HEK293 (cell line): Measurements from ENCODE around the gene ZMYM2.
"Not testable (repeated sequence)": the region's sequence is repeated elsewhere in the genome, so short reads cannot be mapped to it uniquely, and the experiment has no call there.

Experiments used
- CTCF ChIA-PET: fragments of 350-600 bp; formaldehyde crosslinking; extraction: SDS; loops from one replicate; lab custom pipeline; 2021; ENCODE audit warnings: antibody characterized with exemption; lab: Yijun Ruan, JAX
- POLR2A ChIA-PET: fragments of 300-600 bp; formaldehyde crosslinking; extraction: SDS; loops from one replicate; lab custom pipeline; 2020; ENCODE audit warnings: antibody characterized with exemption, inconsistent platforms; lab: Yijun Ruan, JAX
- H3K27ac ChIP-seq: fragments of 200-500 bp; sonication (Bioruptor generic); 2 replicates; pipeline ENCODE4 v1.5.1; 2014; ENCODE audit warnings: low read depth, low read length, control low read depth, inconsistent platforms; ENCODE audit errors: extremely low read depth
- H3K36me3 ChIP-seq, 2 experiments: fragments of 200-500 bp in 1 of 2; sonication (Bioruptor generic) in 1 of 2; 1 replicate in 1 of 2; 2 replicates in 1 of 2; pipeline ENCODE4 v1.5.1; 2014 to 2017; ENCODE audit warnings: inconsistent platforms in 2 of 2, low read length in 2 of 2; ENCODE audit not compliant: control insufficient read depth in 2 of 2, insufficient read depth in 1 of 2
- H3K4me1 ChIP-seq: fragments of 200-500 bp; sonication (Bioruptor generic); 2 replicates; pipeline ENCODE4 v1.5.1; 2014; ENCODE audit warnings: mild to moderate bottlenecking, low read length, inconsistent platforms; ENCODE audit not compliant: control insufficient read depth, insufficient read depth
- H3K4me3 ChIP-seq: 2 replicates; pipeline ENCODE4 v1.5.1; 2011; ENCODE audit warnings: low read depth, mild to moderate bottlenecking, control low read depth, low read length, moderate library complexity
- H3K9me3 ChIP-seq: fragments of 200-500 bp; sonication (Bioruptor generic); 2 replicates; pipeline ENCODE4 v1.5.1; 2014; ENCODE audit warnings: low read depth, low read length, inconsistent platforms; ENCODE audit not compliant: control insufficient read depth, insufficient read depth
- BCL11A ChIP-seq: fragments of 450-650 bp; formaldehyde crosslinking; IDR thresholded peaks from 2 replicates; pipeline ENCODE4 v1.5.1; 2016; ENCODE audit warnings: low read depth, missing biosample characterization, missing genetic modification characterization
- HOXC10 ChIP-seq: sonication (generic); formaldehyde crosslinking; IDR thresholded peaks from 2 replicates; pipeline ENCODE4 v1.8.1; 2023; ENCODE audit warnings: mild to moderate bottlenecking, missing genetic modification reagents
- ZFHX2 ChIP-seq: fragments of 450-650 bp; formaldehyde crosslinking; conservative IDR thresholded peaks from 2 replicates; pipeline ENCODE4 v1.5.1; 2016; ENCODE audit warnings: missing biosample characterization, missing genetic modification characterization
- ZIC2 ChIP-seq: fragments of 450-650 bp; formaldehyde crosslinking; IDR thresholded peaks from 2 replicates; pipeline ENCODE4 v1.5.1; 2016; ENCODE audit warnings: missing biosample characterization, missing genetic modification characterization
- ZNF121 ChIP-seq: fragments of 450-650 bp; formaldehyde crosslinking; IDR thresholded peaks from 2 replicates; pipeline ENCODE4 v1.5.1; 2016; ENCODE audit warnings: missing biosample characterization, missing genetic modification characterization
- ZNF133 ChIP-seq: fragments of 450-650 bp; formaldehyde crosslinking; IDR thresholded peaks from 2 replicates; pipeline ENCODE4 v1.5.1; 2016; ENCODE audit warnings: missing biosample characterization, missing genetic modification characterization
- ZNF140 ChIP-seq: fragments of 450-650 bp; formaldehyde crosslinking; IDR thresholded peaks from 2 replicates; pipeline ENCODE4 v1.5.1; 2016; ENCODE audit warnings: missing biosample characterization, missing genetic modification characterization
- ZNF146 ChIP-seq: fragments of 450-650 bp; formaldehyde crosslinking; IDR thresholded peaks from 2 replicates; pipeline ENCODE4 v1.5.1; 2016; ENCODE audit warnings: missing biosample characterization, missing genetic modification characterization
- ZNF155 ChIP-seq: fragments of 450-650 bp; formaldehyde crosslinking; IDR thresholded peaks from 2 replicates; pipeline ENCODE4 v1.5.1; 2016; ENCODE audit warnings: missing biosample characterization, missing genetic modification characterization
- ZNF16 ChIP-seq: fragments of 450-650 bp; formaldehyde crosslinking; IDR thresholded peaks from 2 replicates; pipeline ENCODE4 v1.5.1; 2016; ENCODE audit warnings: low read depth, missing biosample characterization, missing genetic modification characterization
- ZNF433 ChIP-seq: fragments of 450-650 bp; formaldehyde crosslinking; IDR thresholded peaks from 2 replicates; pipeline ENCODE4 v1.5.1; 2016; ENCODE audit warnings: missing biosample characterization, missing genetic modification characterization, low read depth
- TF ChIP-seq, protein P1 (sequence below): fragments of 450-650 bp; formaldehyde crosslinking; IDR thresholded peaks from 2 replicates; pipeline ENCODE4 v1.5.1; 2016; ENCODE audit warnings: missing biosample characterization, missing genetic modification characterization, borderline replicate concordance
- TF ChIP-seq, protein P2 (sequence below): fragments of 450-650 bp; formaldehyde crosslinking; IDR thresholded peaks from 2 replicates; pipeline ENCODE4 v1.5.1; 2016; ENCODE audit warnings: missing biosample characterization, missing genetic modification characterization
- TF ChIP-seq, protein P3 (sequence below): fragments of 450-650 bp; formaldehyde crosslinking; IDR thresholded peaks from 2 replicates; pipeline ENCODE4 v1.5.1; 2016; ENCODE audit warnings: missing biosample characterization, missing genetic modification characterization, borderline replicate concordance
- TF ChIP-seq, protein P4 (sequence below): fragments of 450-650 bp; formaldehyde crosslinking; IDR thresholded peaks from 2 replicates; pipeline ENCODE4 v1.5.1; 2016; ENCODE audit warnings: missing biosample characterization, missing genetic modification characterization

The ZMYM2 gene

DNA sequence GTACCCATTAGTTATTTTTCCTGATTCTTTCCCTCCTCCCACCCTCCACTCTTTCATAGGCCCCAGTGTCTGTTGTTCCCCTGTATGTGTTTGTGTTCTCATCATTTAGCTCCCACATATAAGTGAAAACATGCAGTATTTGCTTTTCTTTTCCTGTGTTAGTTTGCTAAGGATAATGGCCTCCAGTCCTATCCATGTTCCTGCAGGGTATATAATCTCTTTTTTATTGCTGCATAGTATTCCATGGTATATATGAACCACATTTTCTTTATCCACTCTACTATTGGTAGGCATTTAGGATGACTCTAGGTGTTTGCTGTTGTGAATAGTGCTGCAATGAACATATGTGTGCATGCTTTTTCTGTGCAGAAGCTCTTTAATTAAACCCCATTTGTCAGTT is 79.4 kb downstream of the ZMYM2 start (continued):
- TF ChIP-seq, protein P1, sequence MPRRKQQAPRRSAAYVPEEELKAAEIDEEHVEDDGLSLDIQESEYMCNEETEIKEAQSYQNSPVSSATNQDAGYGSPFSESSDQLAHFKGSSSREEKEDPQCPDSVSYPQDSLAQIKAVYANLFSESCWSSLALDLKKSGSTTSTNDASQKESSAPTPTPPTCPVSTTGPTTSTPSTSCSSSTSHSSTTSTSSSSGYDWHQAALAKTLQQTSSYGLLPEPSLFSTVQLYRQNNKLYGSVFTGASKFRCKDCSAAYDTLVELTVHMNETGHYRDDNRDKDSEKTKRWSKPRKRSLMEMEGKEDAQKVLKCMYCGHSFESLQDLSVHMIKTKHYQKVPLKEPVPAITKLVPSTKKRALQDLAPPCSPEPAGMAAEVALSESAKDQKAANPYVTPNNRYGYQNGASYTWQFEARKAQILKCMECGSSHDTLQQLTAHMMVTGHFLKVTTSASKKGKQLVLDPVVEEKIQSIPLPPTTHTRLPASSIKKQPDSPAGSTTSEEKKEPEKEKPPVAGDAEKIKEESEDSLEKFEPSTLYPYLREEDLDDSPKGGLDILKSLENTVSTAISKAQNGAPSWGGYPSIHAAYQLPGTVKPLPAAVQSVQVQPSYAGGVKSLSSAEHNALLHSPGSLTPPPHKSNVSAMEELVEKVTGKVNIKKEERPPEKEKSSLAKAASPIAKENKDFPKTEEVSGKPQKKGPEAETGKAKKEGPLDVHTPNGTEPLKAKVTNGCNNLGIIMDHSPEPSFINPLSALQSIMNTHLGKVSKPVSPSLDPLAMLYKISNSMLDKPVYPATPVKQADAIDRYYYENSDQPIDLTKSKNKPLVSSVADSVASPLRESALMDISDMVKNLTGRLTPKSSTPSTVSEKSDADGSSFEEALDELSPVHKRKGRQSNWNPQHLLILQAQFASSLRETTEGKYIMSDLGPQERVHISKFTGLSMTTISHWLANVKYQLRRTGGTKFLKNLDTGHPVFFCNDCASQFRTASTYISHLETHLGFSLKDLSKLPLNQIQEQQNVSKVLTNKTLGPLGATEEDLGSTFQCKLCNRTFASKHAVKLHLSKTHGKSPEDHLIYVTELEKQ, result no peak
- TF ChIP-seq, protein P2, sequence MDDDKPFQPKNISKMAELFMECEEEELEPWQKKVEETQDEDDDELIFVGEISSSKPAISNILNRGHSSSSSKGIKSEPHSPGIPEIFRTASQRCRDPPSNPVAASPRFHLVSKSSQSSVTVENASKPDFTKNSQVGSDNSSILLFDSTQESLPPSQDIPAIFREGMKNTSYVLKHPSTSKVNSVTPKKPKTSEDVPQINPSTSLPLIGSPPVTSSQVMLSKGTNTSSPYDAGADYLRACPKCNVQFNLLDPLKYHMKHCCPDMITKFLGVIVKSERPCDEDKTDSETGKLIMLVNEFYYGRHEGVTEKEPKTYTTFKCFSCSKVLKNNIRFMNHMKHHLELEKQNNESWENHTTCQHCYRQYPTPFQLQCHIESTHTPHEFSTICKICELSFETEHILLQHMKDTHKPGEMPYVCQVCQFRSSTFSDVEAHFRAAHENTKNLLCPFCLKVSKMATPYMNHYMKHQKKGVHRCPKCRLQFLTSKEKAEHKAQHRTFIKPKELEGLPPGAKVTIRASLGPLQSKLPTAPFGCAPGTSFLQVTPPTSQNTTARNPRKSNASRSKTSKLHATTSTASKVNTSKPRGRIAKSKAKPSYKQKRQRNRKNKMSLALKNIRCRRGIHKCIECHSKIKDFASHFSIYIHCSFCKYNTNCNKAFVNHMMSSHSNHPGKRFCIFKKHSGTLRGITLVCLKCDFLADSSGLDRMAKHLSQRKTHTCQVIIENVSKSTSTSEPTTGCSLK (tag by site-specific recombination), result no peak
- no peak for TF ChIP-seq ZFHX2 (tag by site-specific recombination)
- no peak for TF ChIP-seq ZNF133 (tag by site-specific recombination)
- peak; percentile 74 for TF ChIP-seq ZNF146 (tag by site-specific recombination)

DNA sequence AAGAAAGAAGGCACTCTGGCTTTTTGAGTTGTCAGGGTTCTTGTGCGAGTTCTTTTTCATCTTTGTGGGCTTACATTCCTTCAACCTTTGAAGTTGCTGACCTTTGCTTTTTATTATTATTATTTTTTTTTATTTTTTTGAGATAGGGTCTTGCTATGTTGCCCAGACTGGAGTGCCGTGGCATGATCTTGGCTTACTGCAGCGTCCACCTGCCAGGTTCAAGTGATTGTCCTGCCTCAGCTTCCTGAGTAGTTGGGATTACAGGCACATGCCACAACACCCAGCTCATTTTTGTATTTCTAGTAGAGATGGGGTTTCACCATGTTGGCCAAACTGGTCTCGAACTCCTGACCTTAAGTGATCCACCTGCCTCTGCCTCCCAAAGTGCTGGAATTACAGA is 84.1 kb downstream of the ZMYM2 start:
- CTCF ChIA-PET, result interaction anchor here (0.6 kb wide), 1 partner anchor 159 kb away, joined by 4 read pairs; no protein-coding TSS in a partner anchor
- H3K4me1 ChIP-seq, H3K9me3 ChIP-seq, H3K4me3 ChIP-seq, POLR2A ChIA-PET, H3K27ac ChIP-seq: not testable (repeated sequence)
- H3K36me3 ChIP-seq, result peaks cover 15 to 62% of the 10 kb centered on the region in 2 experiments
- TF ChIP-seq ZNF121 (tag by site-specific recombination), result peak; percentile 72; the same call in 1 of the 2 replicates

DNA sequence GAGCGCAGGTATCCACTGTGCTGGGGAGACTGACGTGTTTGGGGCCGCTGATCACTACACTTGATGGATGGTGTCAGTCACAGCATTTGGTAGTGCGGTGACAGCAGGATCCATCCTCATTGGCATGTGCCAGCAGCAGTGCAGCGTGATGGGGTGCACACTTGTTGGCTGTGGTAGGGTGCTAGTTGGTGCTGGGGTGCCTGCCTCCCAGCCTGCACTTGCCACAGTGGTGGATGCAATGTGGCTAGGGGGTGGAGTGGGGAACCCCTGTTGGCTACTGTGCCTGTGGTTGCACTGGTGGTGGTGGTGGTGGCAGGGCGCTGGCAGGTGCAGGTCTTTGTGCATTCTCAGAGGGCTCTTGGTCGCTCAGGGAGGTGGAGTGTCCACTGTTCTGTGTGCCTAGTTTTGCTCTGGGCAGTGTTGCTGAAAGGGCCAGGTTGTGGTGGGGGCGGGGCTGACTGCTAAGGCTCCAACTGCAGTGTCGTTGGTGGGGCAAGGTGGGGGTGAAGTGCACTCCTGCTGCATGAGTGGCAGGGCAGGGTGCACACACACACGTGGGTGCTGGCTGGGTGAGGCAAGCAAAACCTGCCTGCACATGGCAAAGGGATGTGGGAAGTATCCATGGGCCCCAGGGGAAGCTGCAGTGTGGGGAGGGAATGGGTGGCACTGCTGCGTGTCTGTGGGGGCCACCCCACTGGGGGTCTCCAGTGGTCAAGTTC is 84.8 kb downstream of the ZMYM2 start:
- H3K36me3 ChIP-seq, result peaks cover 9 to 55% of the 10 kb centered on the region in 2 experiments
- no peak overlapping the region for H3K27ac ChIP-seq
- ChIA-PET POLR2A (no interaction called here), CTCF (no interaction called here)
- no peaks in the 10 kb centered on the region for H3K4me1 ChIP-seq
- no peak for TF ChIP-seq ZNF433
- H3K4me3 ChIP-seq, result no peak overlapping the region
- no peaks in the 10 kb centered on the region for H3K9me3 ChIP-seq

DNA sequence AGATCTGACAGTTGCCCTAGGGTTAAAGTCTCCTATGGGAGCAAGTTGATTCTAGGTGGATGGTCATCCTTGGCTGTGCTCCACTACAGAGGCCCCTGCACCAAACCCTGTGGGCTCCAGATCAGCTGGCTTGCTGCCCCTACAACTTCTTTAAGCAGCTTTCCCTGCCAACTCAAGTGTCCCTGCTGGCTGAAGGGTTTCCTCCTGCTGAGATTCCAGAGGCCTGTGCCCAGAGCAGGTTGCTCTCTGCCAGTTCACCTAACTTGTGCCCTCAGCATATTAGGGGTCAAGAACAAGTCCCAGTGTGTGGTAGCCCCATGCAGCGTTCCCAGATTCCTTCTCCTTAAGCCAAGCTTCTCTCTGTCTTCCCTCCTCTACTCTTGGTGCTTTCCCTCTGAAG is 85.6 kb downstream of the ZMYM2 start:
- no peak overlapping the region for H3K27ac ChIP-seq
- POLR2A ChIA-PET, result no interaction called here
- H3K36me3 ChIP-seq, result peaks cover 9 to 57% of the 10 kb centered on the region in 2 experiments
- no peaks in the 10 kb centered on the region for H3K9me3 ChIP-seq
- CTCF ChIA-PET, result no interaction called here
- H3K4me1 ChIP-seq, result no peaks in the 10 kb centered on the region
- H3K4me3 ChIP-seq, result no peak overlapping the region
- no peak for TF ChIP-seq HOXC10 (CRISPR knock-in tag)
- TF ChIP-seq ZIC2 (tag by site-specific recombination), result no peak
- TF ChIP-seq ZNF121 (tag by site-specific recombination), result no peak
- TF ChIP-seq ZNF155 (tag by site-specific recombination), result no peak
- no peak for TF ChIP-seq ZNF140 (tag by site-specific recombination)
- no peak for TF ChIP-seq ZNF16 (tag by site-specific recombination)
- TF ChIP-seq, protein P3, sequence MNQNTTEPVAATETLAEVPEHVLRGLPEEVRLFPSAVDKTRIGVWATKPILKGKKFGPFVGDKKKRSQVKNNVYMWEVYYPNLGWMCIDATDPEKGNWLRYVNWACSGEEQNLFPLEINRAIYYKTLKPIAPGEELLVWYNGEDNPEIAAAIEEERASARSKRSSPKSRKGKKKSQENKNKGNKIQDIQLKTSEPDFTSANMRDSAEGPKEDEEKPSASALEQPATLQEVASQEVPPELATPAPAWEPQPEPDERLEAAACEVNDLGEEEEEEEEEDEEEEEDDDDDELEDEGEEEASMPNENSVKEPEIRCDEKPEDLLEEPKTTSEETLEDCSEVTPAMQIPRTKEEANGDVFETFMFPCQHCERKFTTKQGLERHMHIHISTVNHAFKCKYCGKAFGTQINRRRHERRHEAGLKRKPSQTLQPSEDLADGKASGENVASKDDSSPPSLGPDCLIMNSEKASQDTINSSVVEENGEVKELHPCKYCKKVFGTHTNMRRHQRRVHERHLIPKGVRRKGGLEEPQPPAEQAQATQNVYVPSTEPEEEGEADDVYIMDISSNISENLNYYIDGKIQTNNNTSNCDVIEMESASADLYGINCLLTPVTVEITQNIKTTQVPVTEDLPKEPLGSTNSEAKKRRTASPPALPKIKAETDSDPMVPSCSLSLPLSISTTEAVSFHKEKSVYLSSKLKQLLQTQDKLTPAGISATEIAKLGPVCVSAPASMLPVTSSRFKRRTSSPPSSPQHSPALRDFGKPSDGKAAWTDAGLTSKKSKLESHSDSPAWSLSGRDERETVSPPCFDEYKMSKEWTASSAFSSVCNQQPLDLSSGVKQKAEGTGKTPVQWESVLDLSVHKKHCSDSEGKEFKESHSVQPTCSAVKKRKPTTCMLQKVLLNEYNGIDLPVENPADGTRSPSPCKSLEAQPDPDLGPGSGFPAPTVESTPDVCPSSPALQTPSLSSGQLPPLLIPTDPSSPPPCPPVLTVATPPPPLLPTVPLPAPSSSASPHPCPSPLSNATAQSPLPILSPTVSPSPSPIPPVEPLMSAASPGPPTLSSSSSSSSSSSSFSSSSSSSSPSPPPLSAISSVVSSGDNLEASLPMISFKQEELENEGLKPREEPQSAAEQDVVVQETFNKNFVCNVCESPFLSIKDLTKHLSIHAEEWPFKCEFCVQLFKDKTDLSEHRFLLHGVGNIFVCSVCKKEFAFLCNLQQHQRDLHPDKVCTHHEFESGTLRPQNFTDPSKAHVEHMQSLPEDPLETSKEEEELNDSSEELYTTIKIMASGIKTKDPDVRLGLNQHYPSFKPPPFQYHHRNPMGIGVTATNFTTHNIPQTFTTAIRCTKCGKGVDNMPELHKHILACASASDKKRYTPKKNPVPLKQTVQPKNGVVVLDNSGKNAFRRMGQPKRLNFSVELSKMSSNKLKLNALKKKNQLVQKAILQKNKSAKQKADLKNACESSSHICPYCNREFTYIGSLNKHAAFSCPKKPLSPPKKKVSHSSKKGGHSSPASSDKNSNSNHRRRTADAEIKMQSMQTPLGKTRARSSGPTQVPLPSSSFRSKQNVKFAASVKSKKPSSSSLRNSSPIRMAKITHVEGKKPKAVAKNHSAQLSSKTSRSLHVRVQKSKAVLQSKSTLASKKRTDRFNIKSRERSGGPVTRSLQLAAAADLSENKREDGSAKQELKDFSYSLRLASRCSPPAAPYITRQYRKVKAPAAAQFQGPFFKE (tag by site-specific recombination), result no peak
- TF ChIP-seq, protein P4, sequence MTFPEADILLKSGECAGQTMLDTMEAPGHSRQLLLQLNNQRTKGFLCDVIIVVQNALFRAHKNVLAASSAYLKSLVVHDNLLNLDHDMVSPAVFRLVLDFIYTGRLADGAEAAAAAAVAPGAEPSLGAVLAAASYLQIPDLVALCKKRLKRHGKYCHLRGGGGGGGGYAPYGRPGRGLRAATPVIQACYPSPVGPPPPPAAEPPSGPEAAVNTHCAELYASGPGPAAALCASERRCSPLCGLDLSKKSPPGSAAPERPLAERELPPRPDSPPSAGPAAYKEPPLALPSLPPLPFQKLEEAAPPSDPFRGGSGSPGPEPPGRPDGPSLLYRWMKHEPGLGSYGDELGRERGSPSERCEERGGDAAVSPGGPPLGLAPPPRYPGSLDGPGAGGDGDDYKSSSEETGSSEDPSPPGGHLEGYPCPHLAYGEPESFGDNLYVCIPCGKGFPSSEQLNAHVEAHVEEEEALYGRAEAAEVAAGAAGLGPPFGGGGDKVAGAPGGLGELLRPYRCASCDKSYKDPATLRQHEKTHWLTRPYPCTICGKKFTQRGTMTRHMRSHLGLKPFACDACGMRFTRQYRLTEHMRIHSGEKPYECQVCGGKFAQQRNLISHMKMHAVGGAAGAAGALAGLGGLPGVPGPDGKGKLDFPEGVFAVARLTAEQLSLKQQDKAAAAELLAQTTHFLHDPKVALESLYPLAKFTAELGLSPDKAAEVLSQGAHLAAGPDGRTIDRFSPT (tag by site-specific recombination), result no peak
- TF ChIP-seq BCL11A (tag by site-specific recombination), result no peak
